HG02938 (cell line): ENCODE measurements around the gene OPTC.

ENCODE experiments used
- ATAC-seq: cut with Tn5 transposase; IDR thresholded peaks from one replicate; pipeline ENCODE4 v1.9.1; 2021; ENCODE audit warnings: mild to moderate bottlenecking, moderate library complexity; ENCODE audit not compliant: unreplicated experiment

The OPTC gene

GRCh38 chr1:203531063-203531462 is 37.1 kb downstream of the OPTC start:
- no peak for ATAC-seq

- ATAC-seq: no peak
These were observed 40.1 kb downstream of the OPTC start for GRCh38 chr1:203534012-203534411.

GRCh38 chr1:203534526-203534925 is 40.6 kb downstream of the OPTC start:
- no peak for ATAC-seq

- no peak for ATAC-seq
These were observed 42.6 kb downstream of the OPTC start for GRCh38 chr1:203536575-203536974.

- ATAC-seq: no peak
These were observed 43.1 kb downstream of the OPTC start for GRCh38 chr1:203536980-203537455.

- no peak for ATAC-seq
These were observed 44.0 kb downstream of the OPTC start for GRCh38 chr1:203537806-203538464.

GRCh38 chr1:203538726-203539125 is 44.8 kb downstream of the OPTC start:
- ATAC-seq: no peak

GRCh38 chr1:203539831-203540546 is 46.0 kb downstream of the OPTC start:
- ATAC-seq: no peak

GRCh38 chr1:203544485-203544884 is 50.5 kb downstream of the OPTC start:
- no peak for ATAC-seq

GRCh38 chr1:203544978-203545816 is 51.2 kb downstream of the OPTC start:
- no peak for ATAC-seq

GRCh38 chr1:203546274-203546673 is 52.3 kb downstream of the OPTC start:
- ATAC-seq: no peak

GRCh38 chr1:203547147-203547546 is 53.2 kb downstream of the OPTC start:
- no peak for ATAC-seq

- no peak for ATAC-seq
These were observed 53.9 kb downstream of the OPTC start for GRCh38 chr1:203547771-203548421.

- ATAC-seq: no peak
These were observed 54.9 kb downstream of the OPTC start for GRCh38 chr1:203548892-203549291.

GRCh38 chr1:203549309-203549708 is 55.4 kb downstream of the OPTC start:
- ATAC-seq: no peak

- ATAC-seq: no peak
These were observed 56.9 kb downstream of the OPTC start for GRCh38 chr1:203550846-203551245.

GRCh38 chr1:203551550-203551949 is 57.6 kb downstream of the OPTC start:
- ATAC-seq: no peak

- no peak for ATAC-seq
These were observed 59.5 kb downstream of the OPTC start for GRCh38 chr1:203553496-203553895.

- no peak for ATAC-seq
These were observed 60.1 kb downstream of the OPTC start for GRCh38 chr1:203554071-203554470.

GRCh38 chr1:203555076-203555475 is 61.1 kb downstream of the OPTC start:
- no peak for ATAC-seq

GRCh38 chr1:203555511-203556046 is 61.6 kb downstream of the OPTC start:
- ATAC-seq: no peak
